IgD-negative memory B cell (primary cell): ENCODE data around the gene AMD1. TPM values are rescaled to one million over a fixed set of nuclear protein-coding genes. Genes with fewer than 3 reads are reported as not detected.

Source experiments
- H3K27ac Mint-ChIP-seq, 3 donors: one replicate each; pipeline ENCODE4 v1.8.0; 2020 to 2022; ENCODE audit warnings: mild to moderate bottlenecking in 3 of 3, mixed read lengths in 3 of 3, moderate library complexity in 1 of 3
- H3K27me3 Mint-ChIP-seq: one replicate; pipeline ENCODE4 v1.8.0; 2021; ENCODE audit warnings: mixed read lengths
- H3K36me3 Mint-ChIP-seq: one replicate; pipeline ENCODE4 v1.8.0; 2020; ENCODE audit warnings: mild to moderate bottlenecking, mixed read lengths
- H3K4me1 Mint-ChIP-seq, 3 donors: one replicate each; pipeline ENCODE4 v1.8.0; 2020 to 2022; ENCODE audit warnings: mixed read lengths in 3 of 3, mild to moderate bottlenecking in 1 of 3
- H3K4me3 Mint-ChIP-seq, 4 donors: one replicate each; pipeline ENCODE4 v1.8.0; 2020 to 2022; ENCODE audit warnings: mild to moderate bottlenecking in 4 of 4, mixed read lengths in 4 of 4, moderate library complexity in 3 of 4
- H3K9me3 Mint-ChIP-seq, 3 donors: one replicate each; pipeline ENCODE4 v1.8.0; 2020 to 2021; ENCODE audit warnings: mixed read lengths in 3 of 3, mild to moderate bottlenecking in 1 of 3
- polyA plus RNA-seq: library from polyadenylated mRNA; unstranded; fragments of 300-500 nt; fragmentation: Illumina TruSeq; gene quantifications from one replicate; pipeline ENCODE4 v1.2.3, GENCODE V29; 2021

AMD1 gene
- polyA plus RNA-seq, 1 donor from 2014 or later = 46.2 TPM

DNA sequence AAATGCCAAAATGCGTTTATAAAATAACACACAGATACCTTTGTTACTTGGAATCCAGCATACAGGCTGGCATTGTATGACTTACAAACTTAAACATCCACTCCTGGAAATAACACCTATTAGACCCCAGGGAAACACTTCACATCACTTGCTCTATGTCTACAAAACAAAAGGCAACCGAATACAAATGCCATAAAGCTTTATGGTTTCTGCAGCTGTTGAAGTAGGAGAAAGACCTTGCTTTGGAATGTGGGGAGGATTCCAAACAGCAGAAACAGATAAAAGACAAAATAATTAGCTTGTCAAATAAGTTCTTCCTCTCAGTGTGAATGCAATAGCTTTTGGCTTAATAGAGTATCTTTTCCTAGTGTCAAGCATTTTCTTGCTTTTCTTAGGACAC is 9.8 kb upstream of the AMD1 start:
- Mint-ChIP-seq H3K4me1 (peaks cover 7 to 13% (median 8%) of the 10 kb centered on the region in 3 donors), H3K36me3 (peaks cover 2% of the 10 kb centered on the region)

DNA sequence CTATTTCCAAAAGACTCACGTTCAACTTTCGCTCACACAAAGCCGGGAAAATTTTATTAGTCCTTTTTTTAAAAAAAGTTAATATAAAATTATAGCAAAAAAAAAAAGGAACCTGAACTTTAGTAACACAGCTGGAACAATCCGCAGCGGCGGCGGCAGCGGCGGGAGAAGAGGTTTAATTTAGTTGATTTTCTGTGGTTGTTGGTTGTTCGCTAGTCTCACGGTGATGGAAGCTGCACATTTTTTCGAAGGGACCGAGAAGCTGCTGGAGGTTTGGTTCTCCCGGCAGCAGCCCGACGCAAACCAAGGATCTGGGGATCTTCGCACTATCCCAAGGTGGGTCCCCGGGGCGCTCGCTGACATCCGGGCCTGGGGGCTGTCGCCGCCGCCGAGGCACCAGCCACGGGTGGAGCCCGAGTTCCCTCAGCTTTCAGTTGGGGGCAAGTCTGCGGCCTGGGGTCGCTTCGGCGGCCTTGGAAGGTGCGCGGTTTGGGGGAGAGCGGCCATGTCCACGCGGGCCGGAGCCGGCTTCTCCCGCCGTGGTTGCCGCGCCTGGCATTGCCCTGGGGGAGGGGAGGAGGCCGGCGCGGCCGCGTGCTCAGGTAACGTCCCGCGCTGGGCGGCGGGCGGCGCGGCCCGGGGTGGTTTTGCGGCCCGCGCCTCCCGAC is 429 bp downstream of the AMD1 start:
- H3K27ac Mint-ChIP-seq = peak overlapping the region; percentile 94 to 99 (median 95)
- no peaks in the 10 kb centered on the region for H3K27me3 Mint-ChIP-seq
- H3K4me1 Mint-ChIP-seq = peaks cover 34 to 38% (median 36%) of the 10 kb centered on the region in 3 donors
- no peaks in the 10 kb centered on the region for H3K9me3 Mint-ChIP-seq
- no peaks in the 10 kb centered on the region for H3K36me3 Mint-ChIP-seq
- peak overlapping the region; percentile 94 to 100 (median 98) for H3K4me3 Mint-ChIP-seq

More for the DNA sequence above, 9.8 kb upstream of the AMD1 start:
- no peak overlapping the region for H3K4me3 Mint-ChIP-seq
- no peaks in the 10 kb centered on the region for H3K9me3 Mint-ChIP-seq
- H3K27ac Mint-ChIP-seq = no peak overlapping the region
- no peaks in the 10 kb centered on the region for H3K27me3 Mint-ChIP-seq

DNA sequence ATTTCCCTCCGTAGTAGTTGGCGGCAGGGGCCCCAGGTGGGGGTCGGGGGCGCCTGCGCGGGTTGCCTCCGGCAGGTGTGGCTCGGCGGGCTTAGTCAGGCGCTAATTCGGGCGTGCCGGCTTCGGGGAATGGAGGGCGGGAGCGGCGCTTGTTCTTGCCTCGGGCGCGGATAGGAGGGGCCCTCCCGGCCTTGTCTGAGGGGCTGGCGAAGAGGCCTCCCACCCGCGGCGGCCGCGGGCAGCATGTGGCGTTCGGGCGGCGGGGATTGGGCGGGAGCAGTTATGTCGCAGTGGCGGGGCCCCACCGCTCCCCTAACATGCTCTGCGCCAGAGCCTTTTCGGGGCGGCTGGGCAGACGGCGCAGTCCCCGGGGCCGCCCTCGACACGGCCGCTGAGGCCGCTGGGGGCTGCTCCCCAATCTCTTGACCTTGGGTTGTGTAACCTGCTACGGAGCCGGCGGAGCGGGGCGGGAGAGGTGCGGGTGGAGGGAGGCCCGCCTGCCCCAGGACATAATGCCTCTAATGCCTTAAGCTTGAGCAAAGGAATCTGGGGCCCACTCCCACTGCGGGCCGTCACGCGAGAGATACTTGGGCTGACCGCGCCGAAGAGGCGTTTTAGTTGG is 1.1 kb downstream of the AMD1 start:
- Mint-ChIP-seq H3K27ac (peak overlapping the region; percentile 91 to 96 (median 94)), H3K9me3 (no peaks in the 10 kb centered on the region), H3K4me1 (peaks cover 39 to 44% (median 42%) of the 10 kb centered on the region in 3 donors), H3K27me3 (no peaks in the 10 kb centered on the region), H3K4me3 (peak overlapping the region; percentile 94 to 99 (median 97)), H3K36me3 (no peaks in the 10 kb centered on the region)

DNA sequence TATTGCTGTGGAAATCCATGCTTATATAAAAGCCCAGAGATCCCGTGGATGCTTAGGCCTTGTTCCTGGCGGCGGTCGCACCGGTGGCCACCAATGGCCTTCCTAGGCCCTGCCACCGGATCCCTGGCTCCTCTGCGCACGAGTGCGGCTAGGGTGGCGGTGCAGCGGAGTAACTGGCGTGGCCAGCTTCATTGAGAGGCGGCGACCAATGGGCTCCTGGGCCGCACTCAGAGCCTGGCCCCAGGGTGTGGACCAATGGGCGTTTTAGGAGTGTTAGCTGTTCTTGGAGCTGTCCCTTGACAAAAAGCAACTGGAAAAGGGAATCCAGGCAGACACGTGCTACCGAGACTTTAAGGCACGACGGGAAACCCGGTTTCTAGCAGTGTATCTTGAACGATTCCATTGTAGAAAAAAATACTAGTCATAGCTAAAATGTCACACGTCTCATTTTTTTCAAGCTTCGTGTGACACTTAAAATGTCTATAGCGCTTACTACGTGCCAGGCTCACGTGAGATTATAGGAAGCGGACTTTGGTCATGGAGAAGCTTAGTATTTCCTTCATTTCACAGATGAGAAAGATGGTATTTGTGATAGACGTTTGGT is 1.7 kb downstream of the AMD1 start:
- Mint-ChIP-seq H3K4me1 (peaks cover 42 to 48% (median 43%) of the 10 kb centered on the region in 3 donors), H3K4me3 (peak overlapping the region; percentile 94 to 99 (median 97)), H3K27me3 (no peaks in the 10 kb centered on the region), H3K36me3 (no peaks in the 10 kb centered on the region), H3K9me3 (no peaks in the 10 kb centered on the region), H3K27ac (peak overlapping the region; percentile 91 to 96 (median 94))

DNA sequence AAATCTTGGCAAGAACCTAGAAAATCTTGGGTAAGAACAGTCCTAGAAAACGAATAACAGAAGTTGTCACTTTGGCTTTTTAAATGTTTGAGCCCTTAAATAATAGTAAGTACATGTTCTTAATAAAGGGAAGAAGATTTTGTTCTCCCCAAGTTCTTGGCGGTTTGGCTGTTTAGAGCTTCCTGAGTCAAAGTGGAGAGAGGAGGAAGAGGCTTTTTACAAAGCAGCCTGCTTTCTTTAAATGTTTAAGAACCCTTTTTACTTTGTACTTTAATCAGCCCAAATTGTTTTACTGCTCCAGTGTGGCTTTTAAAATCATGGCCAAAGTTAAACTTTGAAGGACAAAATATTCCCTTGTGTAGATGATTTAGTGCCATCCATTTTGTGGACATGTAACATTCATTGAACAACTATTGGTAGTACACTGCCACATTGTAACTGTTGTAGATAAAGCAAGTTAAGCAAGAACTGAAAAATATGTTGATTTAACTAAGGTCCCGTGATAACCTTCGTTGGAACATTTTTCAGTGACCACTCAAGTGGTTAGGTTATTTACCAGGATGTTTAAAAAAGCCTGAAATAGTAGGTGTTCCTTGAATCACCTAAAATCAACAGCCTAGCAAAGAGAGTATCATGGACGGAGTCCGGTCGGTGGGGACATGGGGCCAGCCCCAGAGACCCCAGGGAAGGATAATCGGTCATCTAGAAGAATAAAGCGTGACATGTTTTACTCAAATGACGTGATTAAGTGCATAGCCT is 2.4 kb downstream of the AMD1 start:
- Mint-ChIP-seq H3K27ac (peak overlapping the region; percentile 91 to 96 (median 94)), H3K4me1 (peaks cover 44 to 51% (median 48%) of the 10 kb centered on the region in 3 donors), H3K9me3 (no peaks in the 10 kb centered on the region), H3K36me3 (no peaks in the 10 kb centered on the region), H3K27me3 (no peaks in the 10 kb centered on the region), H3K4me3 (peak overlapping the region; percentile 94 to 99 (median 97))

DNA sequence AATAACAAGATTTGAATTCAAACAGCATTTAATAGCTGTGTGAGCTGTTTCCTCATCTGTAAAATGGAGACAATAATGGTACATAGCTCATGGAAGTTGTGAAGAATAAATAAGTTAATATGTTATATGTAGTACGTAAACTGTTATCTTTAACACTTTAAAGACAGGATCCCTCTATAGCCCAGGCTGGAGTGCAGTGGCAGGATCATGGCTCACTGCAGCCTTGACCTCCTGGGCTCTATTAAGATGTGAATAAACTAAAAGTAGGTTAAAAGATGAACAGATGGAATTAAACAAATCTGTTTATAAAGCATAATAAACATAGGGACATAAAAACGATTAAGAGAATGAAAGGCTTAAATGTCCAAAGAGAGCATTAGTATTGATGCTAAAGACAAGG is 3.0 kb downstream of the AMD1 start:
- Mint-ChIP-seq H3K36me3 (peaks cover 2% of the 10 kb centered on the region), H3K9me3 (no peaks in the 10 kb centered on the region), H3K27ac (peak overlapping the region; percentile 91 to 96 (median 94)), H3K4me3 (peak overlapping the region; percentile 94 to 99 (median 97)), H3K4me1 (peaks cover 50 to 55% (median 52%) of the 10 kb centered on the region in 3 donors), H3K27me3 (no peaks in the 10 kb centered on the region)

DNA sequence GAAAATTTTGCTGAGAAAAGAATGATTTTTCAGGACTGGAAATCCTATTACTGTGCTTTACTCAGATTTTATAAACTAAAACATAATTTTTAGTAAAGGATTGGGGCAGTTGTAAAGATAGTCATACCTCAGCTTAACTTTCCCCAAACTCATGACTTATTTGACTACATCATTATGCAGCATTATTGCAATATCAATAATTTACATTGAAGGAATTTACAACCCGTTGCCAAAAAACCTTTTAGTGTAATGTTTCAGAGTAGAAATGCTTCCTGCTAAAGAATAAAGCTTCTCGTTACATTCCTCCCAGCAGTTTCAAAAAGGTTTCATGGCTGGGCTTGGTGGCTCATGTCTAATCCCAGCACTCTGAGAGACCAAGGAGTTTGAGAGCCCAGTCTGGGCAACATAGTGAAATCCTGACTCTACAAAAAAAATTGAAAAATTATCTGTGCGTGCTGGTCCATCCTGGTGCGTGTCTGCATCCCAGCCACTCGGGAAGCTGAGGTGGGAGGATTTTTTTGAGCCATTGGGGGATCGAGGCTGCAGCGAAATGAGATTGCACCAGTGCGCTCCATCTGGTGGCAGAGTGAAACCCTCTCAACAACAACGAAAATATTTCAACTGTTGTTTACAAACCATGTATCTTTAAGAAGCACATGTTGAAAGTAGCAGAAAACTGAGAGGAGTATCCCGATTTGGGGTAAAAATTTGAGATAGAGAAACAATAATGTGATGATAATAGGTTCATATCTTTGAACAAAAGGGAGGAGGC is 4.4 kb downstream of the AMD1 start:
- Mint-ChIP-seq H3K9me3 (no peaks in the 10 kb centered on the region), H3K27me3 (no peaks in the 10 kb centered on the region), H3K27ac (peak overlapping the region in 2 of 3 donors; percentile 48 to 55), H3K4me3 (peak overlapping the region; percentile 57 to 96 (median 89)), H3K36me3 (peaks cover 3% of the 10 kb centered on the region), H3K4me1 (peaks cover 57 to 62% (median 59%) of the 10 kb centered on the region in 3 donors)

DNA sequence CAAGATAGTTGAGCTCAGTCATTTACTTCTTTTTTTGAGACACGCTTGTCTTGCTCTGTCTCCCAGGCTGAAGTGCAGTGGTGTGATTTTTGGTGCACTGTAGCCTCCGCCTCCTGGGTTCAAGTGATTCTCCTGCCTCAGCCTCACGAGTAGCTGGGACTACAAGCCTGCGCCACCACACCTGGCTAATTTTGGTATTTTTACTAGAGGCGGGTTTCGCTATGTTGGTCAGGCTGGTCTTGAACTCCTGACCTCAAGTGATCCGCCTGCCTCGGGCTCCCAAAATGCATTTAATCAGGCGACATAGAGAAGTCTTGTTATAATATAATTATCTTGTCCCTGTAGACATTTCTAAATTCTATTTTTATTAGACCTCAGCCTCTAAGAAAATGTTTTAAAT is 6.1 kb downstream of the AMD1 start:
- peaks cover 6% of the 10 kb centered on the region for H3K36me3 Mint-ChIP-seq
- no peaks in the 10 kb centered on the region for H3K9me3 Mint-ChIP-seq
- peak overlapping the region in 3 of 4 donors; percentile 60 to 96 (median 79) for H3K4me3 Mint-ChIP-seq
- H3K4me1 Mint-ChIP-seq = peaks cover 69 to 79% (median 72%) of the 10 kb centered on the region in 3 donors
- peak overlapping the region in 2 of 3 donors; percentile 18 to 19 for H3K27ac Mint-ChIP-seq
- H3K27me3 Mint-ChIP-seq = no peaks in the 10 kb centered on the region

DNA sequence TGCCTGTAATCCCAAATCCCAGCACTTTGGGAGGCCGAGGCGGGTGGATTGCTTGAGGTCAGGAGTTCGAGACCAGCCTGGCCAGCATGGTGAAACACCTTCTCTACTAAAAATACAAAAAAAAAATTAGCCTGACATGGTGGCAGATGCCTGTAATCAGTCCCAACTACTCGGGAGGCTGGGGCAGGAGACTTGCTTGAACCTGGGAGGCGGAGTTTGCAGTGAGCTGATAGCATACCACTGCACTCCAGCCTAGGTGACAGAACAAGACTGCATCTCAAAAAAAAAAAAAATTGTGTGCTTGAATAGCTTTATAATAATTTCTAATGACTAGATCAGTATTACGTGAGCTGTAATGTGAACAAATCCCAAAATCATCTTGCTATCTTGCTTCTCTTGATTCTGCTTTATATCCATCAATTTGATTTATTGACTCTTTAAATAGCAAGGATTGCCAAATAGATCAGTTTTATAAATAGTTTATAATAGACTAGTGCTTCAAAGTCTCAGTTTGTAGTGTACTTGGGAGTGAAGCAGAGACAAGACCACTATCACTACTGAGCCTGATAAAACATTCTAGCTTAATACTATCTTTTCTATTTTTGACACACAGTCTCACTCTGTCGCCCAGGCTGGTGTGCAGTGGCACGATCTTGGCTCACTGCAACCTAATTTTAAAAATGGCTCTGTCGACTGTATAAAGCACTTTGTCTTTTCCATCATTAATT is 7.1 kb downstream of the AMD1 start:
- peaks cover 70 to 81% (median 77%) of the 10 kb centered on the region in 3 donors for H3K4me1 Mint-ChIP-seq
- peak overlapping the region in 3 of 4 donors; percentile 16 to 83 (median 39) for H3K4me3 Mint-ChIP-seq
- H3K27me3 Mint-ChIP-seq = no peaks in the 10 kb centered on the region
- H3K27ac Mint-ChIP-seq = peak overlapping the region in 1 of 3 donors; percentile 26
- peaks cover 6% of the 10 kb centered on the region for H3K36me3 Mint-ChIP-seq
- H3K9me3 Mint-ChIP-seq = no peaks in the 10 kb centered on the region

DNA sequence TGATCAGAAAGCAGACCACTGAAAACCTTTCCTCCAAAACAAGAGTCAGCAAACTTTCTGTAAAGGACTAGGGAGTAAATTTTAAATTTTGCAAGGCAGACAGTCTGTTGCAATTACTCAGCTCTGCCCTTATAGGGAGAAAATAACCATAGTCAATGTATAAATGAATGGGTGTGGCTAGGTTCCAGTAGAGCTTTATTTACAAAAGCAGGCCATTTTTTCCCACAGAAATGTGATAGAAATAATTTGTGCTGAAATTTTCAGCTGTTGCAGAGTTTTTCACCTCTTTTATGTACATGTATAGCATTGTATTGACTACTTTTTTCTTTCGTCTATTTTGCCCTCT is 7.7 kb downstream of the AMD1 start:
- Mint-ChIP-seq H3K4me3 (peak overlapping the region in 2 of 4 donors; percentile 16 to 79), H3K4me1 (peaks cover 70 to 79% (median 76%) of the 10 kb centered on the region in 3 donors), H3K27me3 (no peaks in the 10 kb centered on the region), H3K9me3 (no peaks in the 10 kb centered on the region), H3K36me3 (peaks cover 6% of the 10 kb centered on the region), H3K27ac (peak overlapping the region in 1 of 3 donors; percentile 26)

DNA sequence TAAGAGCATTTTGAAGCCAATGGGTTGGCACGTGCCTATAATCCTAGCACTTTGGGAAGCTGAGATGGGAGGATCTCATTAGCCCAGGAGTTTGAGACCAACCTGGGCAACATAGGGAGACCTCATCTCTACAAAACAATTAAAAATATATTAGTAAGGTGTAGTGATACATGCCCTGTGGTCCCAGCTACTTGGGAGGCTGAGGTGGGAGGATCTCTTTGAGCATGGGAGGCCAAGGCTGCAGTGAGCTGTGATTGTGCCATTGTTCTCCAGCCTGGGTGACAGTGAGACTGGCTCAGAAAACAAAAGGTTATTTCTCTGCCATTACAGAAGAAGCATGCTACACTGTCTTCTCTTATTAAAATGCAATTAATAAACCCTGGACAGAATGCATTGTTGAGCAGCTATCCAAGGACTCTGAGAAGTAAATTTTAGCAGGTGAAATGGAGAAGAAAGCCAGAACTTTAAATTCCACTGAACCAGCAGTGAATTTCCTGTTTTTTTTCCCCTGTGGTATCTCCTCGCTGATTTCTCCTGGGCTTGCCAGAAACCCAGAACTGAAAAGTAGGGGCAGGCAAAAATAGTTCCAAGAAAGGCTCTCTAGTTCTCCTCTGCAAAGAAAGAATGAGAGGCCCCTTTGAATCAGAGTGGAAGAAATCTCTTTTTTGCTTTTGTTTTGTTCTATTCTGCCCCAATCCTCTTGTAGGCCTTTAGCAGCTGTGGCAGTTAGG is 8.4 kb downstream of the AMD1 start:
- Mint-ChIP-seq H3K27ac (peak overlapping the region in 2 of 3 donors; percentile 26 to 39), H3K36me3 (peaks cover 6% of the 10 kb centered on the region), H3K4me3 (peak overlapping the region in 3 of 4 donors; percentile 16 to 85 (median 30)), H3K4me1 (peaks cover 66 to 75% (median 73%) of the 10 kb centered on the region in 3 donors), H3K9me3 (no peaks in the 10 kb centered on the region), H3K27me3 (no peaks in the 10 kb centered on the region)

DNA sequence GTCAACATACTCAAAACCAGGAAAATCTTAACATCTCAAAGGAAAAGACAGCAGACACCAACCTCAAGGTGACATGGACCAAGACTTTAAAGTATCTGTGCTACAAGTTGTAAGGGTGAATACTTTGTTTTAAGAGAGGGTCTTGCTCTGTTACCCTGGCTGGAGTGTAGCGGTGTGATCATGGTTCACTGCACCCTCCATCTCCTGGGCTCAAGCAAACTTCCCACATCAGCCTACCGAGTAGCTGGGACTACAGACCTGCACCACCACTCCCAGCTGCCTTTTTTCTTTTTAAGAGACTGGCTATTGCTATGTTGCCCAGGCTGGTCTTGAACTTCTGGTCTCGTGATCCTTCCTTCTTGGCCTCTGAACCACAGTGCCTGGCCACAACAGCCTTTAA is 9.7 kb downstream of the AMD1 start:
- H3K36me3 Mint-ChIP-seq = peaks cover 6% of the 10 kb centered on the region
- H3K9me3 Mint-ChIP-seq = no peaks in the 10 kb centered on the region
- H3K27me3 Mint-ChIP-seq = no peaks in the 10 kb centered on the region
- H3K4me3 Mint-ChIP-seq = peak overlapping the region in 2 of 4 donors; percentile 61 to 64
- H3K27ac Mint-ChIP-seq = peak overlapping the region in 2 of 3 donors; percentile 31 to 65
- peaks cover 53 to 65% (median 63%) of the 10 kb centered on the region in 3 donors for H3K4me1 Mint-ChIP-seq

DNA sequence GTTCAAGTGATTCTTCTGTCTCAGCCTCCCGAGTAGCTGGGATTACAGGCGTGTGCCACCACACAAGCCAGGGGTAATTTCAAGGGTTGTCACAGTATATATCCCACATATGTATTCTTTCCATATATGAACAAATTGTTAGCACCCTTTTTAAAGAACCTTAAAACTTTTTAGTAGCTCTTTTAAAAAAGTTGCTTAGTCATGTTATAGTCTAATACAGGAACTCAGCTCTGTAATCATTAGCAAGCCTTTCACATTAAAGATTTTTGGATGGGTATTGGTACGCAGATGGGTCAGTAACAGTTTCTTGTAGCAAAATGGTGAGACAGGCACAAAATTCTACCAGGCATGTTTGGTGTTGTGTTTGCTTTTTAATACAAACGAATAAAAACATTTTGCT is 10.9 kb downstream of the AMD1 start:
- H3K9me3 Mint-ChIP-seq = no peaks in the 10 kb centered on the region
- H3K27me3 Mint-ChIP-seq = no peaks in the 10 kb centered on the region
- H3K36me3 Mint-ChIP-seq = peaks cover 6% of the 10 kb centered on the region
- H3K4me3 Mint-ChIP-seq = peak overlapping the region in 2 of 4 donors; percentile 13 to 79
- peaks cover 43 to 56% (median 53%) of the 10 kb centered on the region in 3 donors for H3K4me1 Mint-ChIP-seq
- peak overlapping the region in 1 of 3 donors; percentile 21 for H3K27ac Mint-ChIP-seq
